Measurements from ENCODE around the gene CHL1. TPM values are rescaled to one million over a fixed set of nuclear protein-coding genes. Genes with fewer than 3 reads are reported as not detected.

CHL1 gene
- total and polyA plus RNA-seq, 2 experiments from 2014 or later, result 1.4 to 1.9 TPM

DNA sequence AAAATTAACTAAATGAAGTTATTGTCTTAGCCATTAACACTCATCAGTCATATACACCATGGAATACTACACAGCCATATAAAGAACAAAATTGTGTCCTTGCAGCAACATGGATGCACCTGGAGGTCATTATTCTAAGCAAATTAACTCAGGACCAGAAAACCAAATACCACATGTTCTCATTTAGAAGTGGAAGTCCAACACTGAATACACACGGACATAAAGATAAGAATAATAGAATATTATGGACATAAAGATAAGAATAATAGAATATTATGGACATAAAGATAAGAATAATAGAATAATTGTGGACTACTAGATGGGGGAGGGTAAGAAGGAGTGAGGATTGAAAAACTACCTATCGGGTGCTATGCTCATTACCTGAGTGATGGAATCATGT lies 122.3 kb downstream of the CHL1 start:
- Histone ChIP-seq H4K20me1 (replicated peaks; ENCODE audit: insufficient read depth) (no peaks in the 10 kb centered on the region), H3K79me2 (replicated peaks; ENCODE audit: insufficient read depth) (no peaks in the 10 kb centered on the region), H3K4me1 (ENCODE audit: insufficient read depth) (no peaks in the 10 kb centered on the region), H3K4me3 (no peak overlapping the region), H3K27ac (ENCODE audit: low read depth) (no peak overlapping the region), H3K4me2 (no peak overlapping the region), H3K36me3 (ENCODE audit: insufficient read depth) (no peaks in the 10 kb centered on the region), H3K27me3 (ENCODE audit: insufficient read depth) (no peaks in the 10 kb centered on the region), H3K9me2 (ENCODE audit: insufficient read depth) (no peaks in the 10 kb centered on the region), H3F3A (replicated peaks; ENCODE audit: low read depth) (no peaks in the 10 kb centered on the region), H2AFZ (no peak overlapping the region)
- H3K9me3 Mint-ChIP-seq, result peaks cover 80% of the 10 kb centered on the region
- no peaks in the 10 kb centered on the region for H3K4me1 Mint-ChIP-seq
- no peak for ATAC-seq
- no peaks in the 10 kb centered on the region for H3K27me3 Mint-ChIP-seq (ENCODE audit: insufficient read depth, low read depth, poor library complexity)
- no peak for DNase-seq (ENCODE audit: low spot score)
- TF ChIP-seq, protein P1, sequence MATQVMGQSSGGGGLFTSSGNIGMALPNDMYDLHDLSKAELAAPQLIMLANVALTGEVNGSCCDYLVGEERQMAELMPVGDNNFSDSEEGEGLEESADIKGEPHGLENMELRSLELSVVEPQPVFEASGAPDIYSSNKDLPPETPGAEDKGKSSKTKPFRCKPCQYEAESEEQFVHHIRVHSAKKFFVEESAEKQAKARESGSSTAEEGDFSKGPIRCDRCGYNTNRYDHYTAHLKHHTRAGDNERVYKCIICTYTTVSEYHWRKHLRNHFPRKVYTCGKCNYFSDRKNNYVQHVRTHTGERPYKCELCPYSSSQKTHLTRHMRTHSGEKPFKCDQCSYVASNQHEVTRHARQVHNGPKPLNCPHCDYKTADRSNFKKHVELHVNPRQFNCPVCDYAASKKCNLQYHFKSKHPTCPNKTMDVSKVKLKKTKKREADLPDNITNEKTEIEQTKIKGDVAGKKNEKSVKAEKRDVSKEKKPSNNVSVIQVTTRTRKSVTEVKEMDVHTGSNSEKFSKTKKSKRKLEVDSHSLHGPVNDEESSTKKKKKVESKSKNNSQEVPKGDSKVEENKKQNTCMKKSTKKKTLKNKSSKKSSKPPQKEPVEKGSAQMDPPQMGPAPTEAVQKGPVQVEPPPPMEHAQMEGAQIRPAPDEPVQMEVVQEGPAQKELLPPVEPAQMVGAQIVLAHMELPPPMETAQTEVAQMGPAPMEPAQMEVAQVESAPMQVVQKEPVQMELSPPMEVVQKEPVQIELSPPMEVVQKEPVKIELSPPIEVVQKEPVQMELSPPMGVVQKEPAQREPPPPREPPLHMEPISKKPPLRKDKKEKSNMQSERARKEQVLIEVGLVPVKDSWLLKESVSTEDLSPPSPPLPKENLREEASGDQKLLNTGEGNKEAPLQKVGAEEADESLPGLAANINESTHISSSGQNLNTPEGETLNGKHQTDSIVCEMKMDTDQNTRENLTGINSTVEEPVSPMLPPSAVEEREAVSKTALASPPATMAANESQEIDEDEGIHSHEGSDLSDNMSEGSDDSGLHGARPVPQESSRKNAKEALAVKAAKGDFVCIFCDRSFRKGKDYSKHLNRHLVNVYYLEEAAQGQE (IDR thresholded peaks at IDR 0.05; ENCODE audit: unreplicated experiment), result no peak
- no peak for TF ChIP-seq STAT1 (IDR thresholded peaks at IDR 0.05; ENCODE audit: unreplicated experiment)
- no peak for TF ChIP-seq EZH2 (IDR thresholded peaks at IDR 0.05; ENCODE audit: low read depth, unreplicated experiment)
- TF ChIP-seq EZH2phosphoT487 (IDR thresholded peaks at IDR 0.05; ENCODE audit: unreplicated experiment), result no peak
- no peak for TF ChIP-seq CREB1 (CRISPR knock-in tag; IDR thresholded peaks at IDR 0.05; ENCODE audit: low read depth)
- TF ChIP-seq, protein P2, sequence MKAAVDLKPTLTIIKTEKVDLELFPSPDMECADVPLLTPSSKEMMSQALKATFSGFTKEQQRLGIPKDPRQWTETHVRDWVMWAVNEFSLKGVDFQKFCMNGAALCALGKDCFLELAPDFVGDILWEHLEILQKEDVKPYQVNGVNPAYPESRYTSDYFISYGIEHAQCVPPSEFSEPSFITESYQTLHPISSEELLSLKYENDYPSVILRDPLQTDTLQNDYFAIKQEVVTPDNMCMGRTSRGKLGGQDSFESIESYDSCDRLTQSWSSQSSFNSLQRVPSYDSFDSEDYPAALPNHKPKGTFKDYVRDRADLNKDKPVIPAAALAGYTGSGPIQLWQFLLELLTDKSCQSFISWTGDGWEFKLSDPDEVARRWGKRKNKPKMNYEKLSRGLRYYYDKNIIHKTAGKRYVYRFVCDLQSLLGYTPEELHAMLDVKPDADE (IDR thresholded peaks at IDR 0.05), result no peak
- TF ChIP-seq JUNB (IDR thresholded peaks at IDR 0.05; ENCODE audit: unreplicated experiment), result no peak
- TF ChIP-seq POLR2AphosphoS5 (IDR thresholded peaks at IDR 0.05; ENCODE audit: low read depth), result no peak
- no peak for TF ChIP-seq ZNF114 (CRISPR knock-in tag; IDR thresholded peaks at IDR 0.05)
- TF ChIP-seq, protein P3, sequence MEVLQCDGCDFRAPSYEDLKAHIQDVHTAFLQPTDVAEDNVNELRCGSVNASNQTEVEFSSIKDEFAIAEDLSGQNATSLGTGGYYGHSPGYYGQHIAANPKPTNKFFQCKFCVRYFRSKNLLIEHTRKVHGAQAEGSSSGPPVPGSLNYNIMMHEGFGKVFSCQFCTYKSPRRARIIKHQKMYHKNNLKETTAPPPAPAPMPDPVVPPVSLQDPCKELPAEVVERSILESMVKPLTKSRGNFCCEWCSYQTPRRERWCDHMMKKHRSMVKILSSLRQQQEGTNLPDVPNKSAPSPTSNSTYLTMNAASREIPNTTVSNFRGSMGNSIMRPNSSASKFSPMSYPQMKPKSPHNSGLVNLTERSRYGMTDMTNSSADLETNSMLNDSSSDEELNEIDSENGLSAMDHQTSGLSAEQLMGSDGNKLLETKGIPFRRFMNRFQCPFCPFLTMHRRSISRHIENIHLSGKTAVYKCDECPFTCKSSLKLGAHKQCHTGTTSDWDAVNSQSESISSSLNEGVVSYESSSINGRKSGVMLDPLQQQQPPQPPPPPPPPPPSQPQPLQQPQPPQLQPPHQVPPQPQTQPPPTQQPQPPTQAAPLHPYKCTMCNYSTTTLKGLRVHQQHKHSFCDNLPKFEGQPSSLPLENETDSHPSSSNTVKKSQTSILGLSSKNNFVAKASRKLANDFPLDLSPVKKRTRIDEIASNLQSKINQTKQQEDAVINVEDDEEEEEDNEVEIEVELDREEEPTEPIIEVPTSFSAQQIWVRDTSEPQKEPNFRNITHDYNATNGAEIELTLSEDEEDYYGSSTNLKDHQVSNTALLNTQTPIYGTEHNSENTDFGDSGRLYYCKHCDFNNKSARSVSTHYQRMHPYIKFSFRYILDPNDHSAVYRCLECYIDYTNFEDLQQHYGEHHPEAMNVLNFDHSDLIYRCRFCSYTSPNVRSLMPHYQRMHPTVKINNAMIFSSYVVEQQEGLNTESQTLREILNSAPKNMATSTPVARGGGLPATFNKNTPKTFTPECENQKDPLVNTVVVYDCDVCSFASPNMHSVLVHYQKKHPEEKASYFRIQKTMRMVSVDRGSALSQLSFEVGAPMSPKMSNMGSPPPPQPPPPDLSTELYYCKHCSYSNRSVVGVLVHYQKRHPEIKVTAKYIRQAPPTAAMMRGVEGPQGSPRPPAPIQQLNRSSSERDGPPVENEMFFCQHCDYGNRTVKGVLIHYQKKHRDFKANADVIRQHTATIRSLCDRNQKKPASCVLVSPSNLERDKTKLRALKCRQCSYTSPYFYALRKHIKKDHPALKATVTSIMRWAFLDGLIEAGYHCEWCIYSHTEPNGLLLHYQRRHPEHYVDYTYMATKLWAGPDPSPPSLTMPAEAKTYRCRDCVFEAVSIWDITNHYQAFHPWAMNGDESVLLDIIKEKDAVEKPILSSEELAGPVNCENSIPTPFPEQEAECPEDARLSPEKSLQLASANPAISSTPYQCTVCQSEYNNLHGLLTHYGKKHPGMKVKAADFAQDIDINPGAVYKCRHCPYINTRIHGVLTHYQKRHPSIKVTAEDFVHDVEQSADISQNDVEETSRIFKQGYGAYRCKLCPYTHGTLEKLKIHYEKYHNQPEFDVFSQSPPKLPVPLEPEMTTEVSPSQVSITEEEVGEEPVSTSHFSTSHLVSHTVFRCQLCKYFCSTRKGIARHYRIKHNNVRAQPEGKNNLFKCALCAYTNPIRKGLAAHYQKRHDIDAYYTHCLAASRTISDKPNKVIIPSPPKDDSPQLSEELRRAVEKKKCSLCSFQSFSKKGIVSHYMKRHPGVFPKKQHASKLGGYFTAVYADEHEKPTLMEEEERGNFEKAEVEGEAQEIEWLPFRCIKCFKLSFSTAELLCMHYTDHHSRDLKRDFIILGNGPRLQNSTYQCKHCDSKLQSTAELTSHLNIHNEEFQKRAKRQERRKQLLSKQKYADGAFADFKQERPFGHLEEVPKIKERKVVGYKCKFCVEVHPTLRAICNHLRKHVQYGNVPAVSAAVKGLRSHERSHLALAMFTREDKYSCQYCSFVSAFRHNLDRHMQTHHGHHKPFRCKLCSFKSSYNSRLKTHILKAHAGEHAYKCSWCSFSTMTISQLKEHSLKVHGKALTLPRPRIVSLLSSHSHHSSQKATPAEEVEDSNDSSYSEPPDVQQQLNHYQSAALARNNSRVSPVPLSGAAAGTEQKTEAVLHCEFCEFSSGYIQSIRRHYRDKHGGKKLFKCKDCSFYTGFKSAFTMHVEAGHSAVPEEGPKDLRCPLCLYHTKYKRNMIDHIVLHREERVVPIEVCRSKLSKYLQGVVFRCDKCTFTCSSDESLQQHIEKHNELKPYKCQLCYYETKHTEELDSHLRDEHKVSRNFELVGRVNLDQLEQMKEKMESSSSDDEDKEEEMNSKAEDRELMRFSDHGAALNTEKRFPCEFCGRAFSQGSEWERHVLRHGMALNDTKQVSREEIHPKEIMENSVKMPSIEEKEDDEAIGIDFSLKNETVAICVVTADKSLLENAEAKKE (CRISPR knock-in tag; IDR thresholded peaks at IDR 0.05), result no peak
- TF ChIP-seq NANOG (IDR thresholded peaks at IDR 0.05; ENCODE audit: borderline replicate concordance), result no peak
- TF ChIP-seq, protein P4, sequence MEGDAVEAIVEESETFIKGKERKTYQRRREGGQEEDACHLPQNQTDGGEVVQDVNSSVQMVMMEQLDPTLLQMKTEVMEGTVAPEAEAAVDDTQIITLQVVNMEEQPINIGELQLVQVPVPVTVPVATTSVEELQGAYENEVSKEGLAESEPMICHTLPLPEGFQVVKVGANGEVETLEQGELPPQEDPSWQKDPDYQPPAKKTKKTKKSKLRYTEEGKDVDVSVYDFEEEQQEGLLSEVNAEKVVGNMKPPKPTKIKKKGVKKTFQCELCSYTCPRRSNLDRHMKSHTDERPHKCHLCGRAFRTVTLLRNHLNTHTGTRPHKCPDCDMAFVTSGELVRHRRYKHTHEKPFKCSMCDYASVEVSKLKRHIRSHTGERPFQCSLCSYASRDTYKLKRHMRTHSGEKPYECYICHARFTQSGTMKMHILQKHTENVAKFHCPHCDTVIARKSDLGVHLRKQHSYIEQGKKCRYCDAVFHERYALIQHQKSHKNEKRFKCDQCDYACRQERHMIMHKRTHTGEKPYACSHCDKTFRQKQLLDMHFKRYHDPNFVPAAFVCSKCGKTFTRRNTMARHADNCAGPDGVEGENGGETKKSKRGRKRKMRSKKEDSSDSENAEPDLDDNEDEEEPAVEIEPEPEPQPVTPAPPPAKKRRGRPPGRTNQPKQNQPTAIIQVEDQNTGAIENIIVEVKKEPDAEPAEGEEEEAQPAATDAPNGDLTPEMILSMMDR (conservative IDR thresholded peaks at IDR 0.05; ENCODE audit: low read depth in 2 of 2), result no peak
- no peak for TF ChIP-seq ZNF331 (CRISPR knock-in tag; IDR thresholded peaks at IDR 0.05; ENCODE audit: low read depth)
- no peak overlapping the region for H3K4me3 Mint-ChIP-seq
- peaks cover 4% of the 10 kb centered on the region; the same call in 2 of the 3 replicates for H3K36me3 Mint-ChIP-seq (ENCODE audit: low read depth)
- no peak overlapping the region for H3K27ac Mint-ChIP-seq
